ENCODE data around the gene GNA12.

GRCh38 chr7:2796358-2797352 lies 47.5 kb downstream of the GNA12 start:
- TF ChIP-seq, protein P1, sequence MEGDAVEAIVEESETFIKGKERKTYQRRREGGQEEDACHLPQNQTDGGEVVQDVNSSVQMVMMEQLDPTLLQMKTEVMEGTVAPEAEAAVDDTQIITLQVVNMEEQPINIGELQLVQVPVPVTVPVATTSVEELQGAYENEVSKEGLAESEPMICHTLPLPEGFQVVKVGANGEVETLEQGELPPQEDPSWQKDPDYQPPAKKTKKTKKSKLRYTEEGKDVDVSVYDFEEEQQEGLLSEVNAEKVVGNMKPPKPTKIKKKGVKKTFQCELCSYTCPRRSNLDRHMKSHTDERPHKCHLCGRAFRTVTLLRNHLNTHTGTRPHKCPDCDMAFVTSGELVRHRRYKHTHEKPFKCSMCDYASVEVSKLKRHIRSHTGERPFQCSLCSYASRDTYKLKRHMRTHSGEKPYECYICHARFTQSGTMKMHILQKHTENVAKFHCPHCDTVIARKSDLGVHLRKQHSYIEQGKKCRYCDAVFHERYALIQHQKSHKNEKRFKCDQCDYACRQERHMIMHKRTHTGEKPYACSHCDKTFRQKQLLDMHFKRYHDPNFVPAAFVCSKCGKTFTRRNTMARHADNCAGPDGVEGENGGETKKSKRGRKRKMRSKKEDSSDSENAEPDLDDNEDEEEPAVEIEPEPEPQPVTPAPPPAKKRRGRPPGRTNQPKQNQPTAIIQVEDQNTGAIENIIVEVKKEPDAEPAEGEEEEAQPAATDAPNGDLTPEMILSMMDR (conservative IDR thresholded peaks at IDR 0.05; ENCODE audit: low read depth, low read length) = no peak
- TF ChIP-seq EZH2 (IDR thresholded peaks at IDR 0.05; ENCODE audit: borderline replicate concordance, low read depth, low read length, poor library complexity, severe bottlenecking) = no peak

All from A673 (cell line).